ENCODE data around the gene SERPINB6. TPM values are rescaled to one million over a fixed set of nuclear protein-coding genes. Genes with fewer than 3 reads are reported as not detected.
"Not testable (repeated sequence)": the region's sequence is repeated elsewhere in the genome, so short reads cannot be mapped to it uniquely, and the experiment has no call there.

Gene SERPINB6
- polyA plus RNA-seq, 2 donors, result 86.1 to 95.7 TPM

DNA sequence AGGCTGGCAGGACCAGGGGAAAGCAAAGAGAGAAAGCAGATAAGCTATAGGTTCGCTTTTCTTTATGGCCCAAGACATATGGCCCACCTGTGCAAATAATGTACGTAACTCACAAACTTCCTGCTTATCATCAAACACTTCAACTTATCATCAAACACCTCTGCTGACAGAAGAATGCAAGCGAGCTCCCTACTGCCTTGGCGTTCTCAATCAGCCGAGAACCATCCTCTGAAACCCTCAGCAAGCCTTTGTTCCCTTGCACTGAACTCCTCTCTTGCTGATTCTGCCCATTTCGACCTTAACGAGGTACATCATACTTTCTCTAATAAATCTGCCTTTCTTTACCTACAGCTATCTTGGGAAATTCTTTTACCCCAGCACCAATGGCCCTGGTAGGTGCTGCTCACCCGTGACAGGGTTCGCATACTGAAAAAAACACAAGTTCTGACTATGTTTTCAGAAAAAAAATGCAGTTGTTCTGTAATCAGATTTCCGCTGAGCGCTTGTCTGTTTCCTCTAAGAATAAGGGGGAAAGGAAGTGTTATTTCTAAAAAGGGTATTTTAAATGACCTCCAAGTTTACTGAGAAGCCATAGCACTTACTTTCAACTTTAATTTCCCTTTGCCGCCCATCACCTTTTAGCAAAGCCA, 28.3 kb downstream of the SERPINB6 start:
- H3K4me3 ChIP-seq (ENCODE audit: low read depth in 1 of 2, low read length in 2 of 2), result no peak overlapping the region

GRCh38 chr6:2942116-2942515, 29.3 kb downstream of the SERPINB6 start:
- H3K4me3 ChIP-seq (ENCODE audit: low read depth in 1 of 2, low read length in 2 of 2); H3K27me3 ChIP-seq (ENCODE audit: control insufficient read depth in 1 of 2, insufficient read depth in 2 of 2, low read length in 2 of 2); H3K4me1 ChIP-seq (ENCODE audit: control insufficient read depth in 2 of 2, insufficient read depth in 2 of 2, low read length in 1 of 2); H3K27ac ChIP-seq (ENCODE audit: low read depth in 2 of 2, low read length in 1 of 2); H3K36me3 ChIP-seq (ENCODE audit: control insufficient read depth in 2 of 2, insufficient read depth in 2 of 2, low read length in 1 of 2); H3K9me3 ChIP-seq (ENCODE audit: control insufficient read depth in 2 of 2, insufficient read depth in 1 of 2, low read depth in 1 of 2, low read length in 1 of 2): not testable (repeated sequence)
- 93 to 95% methylated on average over 20 to 21 of the region's 21 CpGs for whole genome bisulfite sequencing, 2 donors

More for the DNA sequence above, 28.3 kb downstream of the SERPINB6 start:
- no peaks in the 10 kb centered on the region for H3K9me3 ChIP-seq (ENCODE audit: control insufficient read depth in 2 of 2, insufficient read depth in 1 of 2, low read depth in 1 of 2, low read length in 1 of 2)
- 65 to 67% methylated on average over 12 of the region's 12 CpGs for WGBS, 2 donors
- peaks cover 4 to 11% of the 10 kb centered on the region in 2 donors for H3K36me3 ChIP-seq (ENCODE audit: control insufficient read depth in 2 of 2, insufficient read depth in 2 of 2, low read length in 1 of 2)
- H3K4me1 ChIP-seq (ENCODE audit: control insufficient read depth in 2 of 2, insufficient read depth in 2 of 2, low read length in 1 of 2), result no peaks in the 10 kb centered on the region
- H3K27me3 ChIP-seq (ENCODE audit: control insufficient read depth in 1 of 2, insufficient read depth in 2 of 2, low read length in 2 of 2), result no peaks in the 10 kb centered on the region
- no peak overlapping the region for H3K27ac ChIP-seq (ENCODE audit: low read depth in 2 of 2, low read length in 1 of 2)

DNA sequence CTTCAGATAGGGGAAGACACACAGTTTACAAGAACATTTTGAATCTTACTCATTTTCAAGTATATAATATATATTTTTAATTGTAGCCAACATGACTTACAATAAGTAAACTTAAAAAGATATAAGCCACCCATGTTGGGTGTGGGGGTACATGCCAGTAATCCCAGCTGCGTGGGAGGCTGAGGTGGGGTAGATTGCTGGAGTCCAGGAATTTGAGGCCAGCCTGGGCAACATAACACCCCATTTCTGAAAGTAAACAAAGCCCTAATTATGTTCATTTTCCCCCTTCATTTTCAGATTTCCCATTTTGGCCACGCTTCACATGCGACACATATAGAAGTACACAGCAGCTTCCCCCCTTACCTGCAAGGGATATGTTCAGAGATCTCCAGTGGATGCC, 30.5 kb downstream of the SERPINB6 start:
- no peaks in the 10 kb centered on the region for H3K4me1 ChIP-seq (ENCODE audit: control insufficient read depth in 2 of 2, insufficient read depth in 2 of 2, low read length in 1 of 2)
- H3K27me3 ChIP-seq (ENCODE audit: control insufficient read depth in 1 of 2, insufficient read depth in 2 of 2, low read length in 2 of 2), result no peaks in the 10 kb centered on the region
- H3K4me3 ChIP-seq (ENCODE audit: low read depth in 1 of 2, low read length in 2 of 2), result no peak overlapping the region
- H3K9me3 ChIP-seq (ENCODE audit: control insufficient read depth in 2 of 2, insufficient read depth in 1 of 2, low read depth in 1 of 2, low read length in 1 of 2), result no peaks in the 10 kb centered on the region
- 80 to 81% methylated on average over 3 of the region's 3 CpGs for WGBS, 2 donors
- H3K27ac ChIP-seq (ENCODE audit: low read depth in 2 of 2, low read length in 1 of 2), result no peak overlapping the region
- no peaks in the 10 kb centered on the region for H3K36me3 ChIP-seq (ENCODE audit: control insufficient read depth in 2 of 2, insufficient read depth in 2 of 2, low read length in 1 of 2)

GRCh38 chr6:2940010-2940850, 31.1 kb downstream of the SERPINB6 start:
- Histone ChIP-seq H3K27ac (ENCODE audit: low read depth in 2 of 2, low read length in 1 of 2) (no peak overlapping the region), H3K4me1 (ENCODE audit: control insufficient read depth in 2 of 2, insufficient read depth in 2 of 2, low read length in 1 of 2) (no peaks in the 10 kb centered on the region), H3K36me3 (ENCODE audit: control insufficient read depth in 2 of 2, insufficient read depth in 2 of 2, low read length in 1 of 2) (no peaks in the 10 kb centered on the region), H3K4me3 (ENCODE audit: low read depth in 1 of 2, low read length in 2 of 2) (no peak overlapping the region), H3K9me3 (ENCODE audit: control insufficient read depth in 2 of 2, insufficient read depth in 1 of 2, low read depth in 1 of 2, low read length in 1 of 2) (no peaks in the 10 kb centered on the region), H3K27me3 (ENCODE audit: control insufficient read depth in 1 of 2, insufficient read depth in 2 of 2, low read length in 2 of 2) (no peaks in the 10 kb centered on the region)
- WGBS, 2 donors, result 75 to 76% methylated on average over 26 of the region's 26 CpGs

DNA sequence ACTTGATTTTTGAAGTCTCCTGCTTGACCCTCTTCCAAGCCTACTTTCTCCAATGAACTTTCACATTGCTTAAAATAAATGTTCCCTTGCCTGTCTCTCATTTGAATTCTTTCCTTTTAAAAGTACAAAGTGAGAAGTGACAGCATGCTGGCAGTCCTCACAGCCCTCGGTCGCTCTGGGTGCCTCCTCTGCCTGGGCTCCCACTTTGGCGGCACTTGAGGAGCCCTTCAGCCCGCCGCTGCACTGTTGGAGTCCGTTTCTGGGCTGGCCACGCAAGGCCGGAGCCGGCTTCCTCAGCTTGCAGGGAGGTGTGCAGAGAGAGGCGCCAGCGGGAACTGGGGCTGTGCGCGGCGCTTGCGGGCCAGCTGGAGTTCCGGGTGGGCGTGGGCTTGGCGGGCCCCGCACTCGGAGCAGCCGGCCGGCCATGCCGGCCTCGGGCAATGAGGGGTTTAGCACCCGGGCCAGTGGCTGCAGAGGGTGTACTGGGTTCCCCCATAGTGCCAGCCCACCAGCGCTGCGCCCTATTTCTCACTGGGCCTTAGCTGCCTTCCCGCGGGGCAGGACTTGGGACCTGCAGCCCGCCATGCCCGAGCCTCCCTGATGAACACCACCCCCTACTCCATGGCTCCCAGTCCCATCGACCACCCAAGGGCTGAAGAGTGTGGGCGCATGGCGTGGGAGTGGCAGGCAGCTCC, 31.9 kb downstream of the SERPINB6 start:
- Histone ChIP-seq H3K4me3 (ENCODE audit: low read depth in 1 of 2, low read length in 2 of 2) (no peak overlapping the region), H3K36me3 (ENCODE audit: control insufficient read depth in 2 of 2, insufficient read depth in 2 of 2, low read length in 1 of 2) (no peaks in the 10 kb centered on the region), H3K9me3 (ENCODE audit: control insufficient read depth in 2 of 2, insufficient read depth in 1 of 2, low read depth in 1 of 2, low read length in 1 of 2) (no peaks in the 10 kb centered on the region), H3K27me3 (ENCODE audit: control insufficient read depth in 1 of 2, insufficient read depth in 2 of 2, low read length in 2 of 2) (no peaks in the 10 kb centered on the region), H3K27ac (ENCODE audit: low read depth in 2 of 2, low read length in 1 of 2) (no peak overlapping the region), H3K4me1 (ENCODE audit: control insufficient read depth in 2 of 2, insufficient read depth in 2 of 2, low read length in 1 of 2) (no peaks in the 10 kb centered on the region)
- WGBS, 2 donors, result 96 to 97% methylated on average over 25 to 34 of the region's 34 CpGs

DNA sequence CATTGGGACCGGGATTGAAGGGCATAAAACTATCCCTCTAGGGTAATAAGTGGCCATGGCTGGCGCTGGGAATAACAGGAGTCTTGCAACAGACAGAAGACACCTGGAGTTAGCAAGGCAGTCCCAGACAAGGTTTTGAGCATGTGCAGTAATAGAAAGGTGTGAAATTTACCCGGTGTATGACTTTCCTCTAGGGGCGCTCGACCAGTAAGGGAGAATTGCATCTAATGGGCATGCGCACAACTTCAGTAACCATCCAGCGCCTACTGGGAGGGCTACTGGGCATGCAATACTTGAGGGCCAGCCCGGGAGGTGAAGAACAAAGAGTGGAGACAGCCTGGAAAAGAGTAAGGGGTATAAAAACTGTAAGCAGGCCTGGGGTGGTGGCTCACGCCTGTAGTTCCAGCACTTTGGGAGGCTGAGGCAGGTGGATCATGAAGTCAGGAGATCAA, 32.7 kb downstream of the SERPINB6 start:
- Histone ChIP-seq H3K4me3 (ENCODE audit: low read depth in 1 of 2, low read length in 2 of 2) (no peak overlapping the region), H3K27ac (ENCODE audit: low read depth in 2 of 2, low read length in 1 of 2) (no peak overlapping the region), H3K4me1 (ENCODE audit: control insufficient read depth in 2 of 2, insufficient read depth in 2 of 2, low read length in 1 of 2) (no peaks in the 10 kb centered on the region), H3K27me3 (ENCODE audit: control insufficient read depth in 1 of 2, insufficient read depth in 2 of 2, low read length in 2 of 2) (no peaks in the 10 kb centered on the region), H3K9me3 (ENCODE audit: control insufficient read depth in 2 of 2, insufficient read depth in 1 of 2, low read depth in 1 of 2, low read length in 1 of 2) (no peaks in the 10 kb centered on the region), H3K36me3 (ENCODE audit: control insufficient read depth in 2 of 2, insufficient read depth in 2 of 2, low read length in 1 of 2) (no peaks in the 10 kb centered on the region)
- 80 to 90% methylated on average over 9 of the region's 9 CpGs for WGBS, 2 donors

- Histone ChIP-seq H3K36me3 (ENCODE audit: control insufficient read depth in 2 of 2, insufficient read depth in 2 of 2, low read length in 1 of 2) (no peaks in the 10 kb centered on the region), H3K27ac (ENCODE audit: low read depth in 2 of 2, low read length in 1 of 2) (no peak overlapping the region), H3K4me3 (ENCODE audit: low read depth in 1 of 2, low read length in 2 of 2) (no peak overlapping the region), H3K9me3 (ENCODE audit: control insufficient read depth in 2 of 2, insufficient read depth in 1 of 2, low read depth in 1 of 2, low read length in 1 of 2) (no peaks in the 10 kb centered on the region), H3K27me3 (ENCODE audit: control insufficient read depth in 1 of 2, insufficient read depth in 2 of 2, low read length in 2 of 2) (no peaks in the 10 kb centered on the region), H3K4me1 (ENCODE audit: control insufficient read depth in 2 of 2, insufficient read depth in 2 of 2, low read length in 1 of 2) (no peaks in the 10 kb centered on the region)
- WGBS, 2 donors, result 73 to 76% methylated on average over 15 to 16 of the region's 16 CpGs
Observed at GRCh38 chr6:2938004-2938631, 33.2 kb downstream of the SERPINB6 start.

GRCh38 chr6:2937627-2938003, 33.8 kb downstream of the SERPINB6 start:
- no peak overlapping the region for H3K27ac ChIP-seq (ENCODE audit: low read depth in 2 of 2, low read length in 1 of 2)
- H3K4me3 ChIP-seq (ENCODE audit: low read depth in 1 of 2, low read length in 2 of 2), result no peak overlapping the region
- H3K36me3 ChIP-seq (ENCODE audit: control insufficient read depth in 2 of 2, insufficient read depth in 2 of 2, low read length in 1 of 2), result no peaks in the 10 kb centered on the region
- no peaks in the 10 kb centered on the region for H3K9me3 ChIP-seq (ENCODE audit: control insufficient read depth in 2 of 2, insufficient read depth in 1 of 2, low read depth in 1 of 2, low read length in 1 of 2)
- no peaks in the 10 kb centered on the region for H3K4me1 ChIP-seq (ENCODE audit: control insufficient read depth in 2 of 2, insufficient read depth in 2 of 2, low read length in 1 of 2)
- 91 to 94% methylated on average over 3 of the region's 3 CpGs for WGBS, 2 donors
- no peaks in the 10 kb centered on the region for H3K27me3 ChIP-seq (ENCODE audit: control insufficient read depth in 1 of 2, insufficient read depth in 2 of 2, low read length in 2 of 2)

- H3K4me3 ChIP-seq (ENCODE audit: low read depth in 1 of 2, low read length in 2 of 2), result no peak overlapping the region
- no peaks in the 10 kb centered on the region for H3K9me3 ChIP-seq (ENCODE audit: control insufficient read depth in 2 of 2, insufficient read depth in 1 of 2, low read depth in 1 of 2, low read length in 1 of 2)
- H3K4me1 ChIP-seq (ENCODE audit: control insufficient read depth in 2 of 2, insufficient read depth in 2 of 2, low read length in 1 of 2), result peaks cover 0 to 2% of the 10 kb centered on the region in 2 donors
- H3K36me3 ChIP-seq (ENCODE audit: control insufficient read depth in 2 of 2, insufficient read depth in 2 of 2, low read length in 1 of 2), result no peaks in the 10 kb centered on the region
- H3K27me3 ChIP-seq (ENCODE audit: control insufficient read depth in 1 of 2, insufficient read depth in 2 of 2, low read length in 2 of 2), result no peaks in the 10 kb centered on the region
- H3K27ac ChIP-seq (ENCODE audit: low read depth in 2 of 2, low read length in 1 of 2), result no peak overlapping the region
- WGBS, 2 donors, result 94 to 95% methylated on average over 39 to 44 of the region's 44 CpGs
Observed at GRCh38 chr6:2935566-2936291, 35.6 kb downstream of the SERPINB6 start.

All from esophagus (tissue), 2 donors.